ENCODE results near the gene ATP5ME.

Gene ATP5ME

DNA sequence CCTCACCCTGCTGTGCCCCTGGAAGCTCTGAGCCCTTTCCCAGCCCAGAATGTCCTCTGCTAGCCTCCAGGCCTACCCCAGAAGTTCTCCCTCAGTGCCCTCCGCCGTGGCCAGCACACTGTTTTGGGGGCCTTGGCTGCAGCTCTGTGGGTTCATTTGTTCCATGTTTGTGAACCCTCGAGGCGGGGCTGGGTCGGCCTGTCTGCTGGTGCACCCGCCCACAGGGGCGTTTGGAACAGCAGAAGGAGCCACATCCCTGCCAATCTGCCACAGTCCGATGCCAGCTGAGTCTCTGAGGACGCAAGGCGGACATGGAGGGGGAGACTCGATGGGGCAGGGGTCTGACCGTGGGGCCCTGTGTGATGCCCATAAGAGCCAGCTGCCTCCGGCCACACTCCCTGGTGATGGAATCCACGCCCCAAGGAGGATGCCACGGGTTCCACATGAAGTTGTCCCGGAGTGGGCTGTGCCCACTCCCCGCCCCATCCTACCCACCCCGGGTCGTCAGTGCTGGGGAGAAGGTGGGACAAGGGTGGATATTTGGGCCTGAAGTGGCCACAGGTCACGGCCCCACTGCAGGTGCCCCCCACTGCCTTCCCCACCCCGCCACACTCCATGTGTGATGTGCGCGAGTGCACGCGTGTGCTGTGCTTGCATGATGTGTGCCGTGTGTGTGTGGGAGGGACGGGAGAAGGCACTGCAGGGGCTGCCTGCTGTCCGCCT, 7.1 kb downstream of the ATP5ME start:
- TF ChIP-seq CTCF (IDR thresholded peaks at IDR 0.05; ENCODE audit: extremely low read depth, missing control alignments): no peak
- no peak for DNase-seq (ENCODE audit: low spot score)

- DNase-seq (ENCODE audit: low spot score): no peak
- TF ChIP-seq CTCF (IDR thresholded peaks at IDR 0.05; ENCODE audit: extremely low read depth, missing control alignments): no peak
These were observed 7.7 kb downstream of the ATP5ME start for GRCh38 chr4:666436-666810.

GRCh38 chr4:665751-666435, 8.2 kb downstream of the ATP5ME start:
- no peak for TF ChIP-seq CTCF (IDR thresholded peaks at IDR 0.05; ENCODE audit: extremely low read depth, missing control alignments)
- DNase-seq (ENCODE audit: low spot score): no peak

- no peak for DNase-seq (ENCODE audit: low spot score)
- TF ChIP-seq CTCF (IDR thresholded peaks at IDR 0.05; ENCODE audit: extremely low read depth, missing control alignments): no peak
These were observed 8.7 kb downstream of the ATP5ME start for GRCh38 chr4:665381-665750.

- no peak for TF ChIP-seq CTCF (IDR thresholded peaks at IDR 0.05; ENCODE audit: extremely low read depth, missing control alignments)
- DNase-seq (ENCODE audit: low spot score): no peak
These were observed 9.3 kb downstream of the ATP5ME start for GRCh38 chr4:664713-665231.

DNA sequence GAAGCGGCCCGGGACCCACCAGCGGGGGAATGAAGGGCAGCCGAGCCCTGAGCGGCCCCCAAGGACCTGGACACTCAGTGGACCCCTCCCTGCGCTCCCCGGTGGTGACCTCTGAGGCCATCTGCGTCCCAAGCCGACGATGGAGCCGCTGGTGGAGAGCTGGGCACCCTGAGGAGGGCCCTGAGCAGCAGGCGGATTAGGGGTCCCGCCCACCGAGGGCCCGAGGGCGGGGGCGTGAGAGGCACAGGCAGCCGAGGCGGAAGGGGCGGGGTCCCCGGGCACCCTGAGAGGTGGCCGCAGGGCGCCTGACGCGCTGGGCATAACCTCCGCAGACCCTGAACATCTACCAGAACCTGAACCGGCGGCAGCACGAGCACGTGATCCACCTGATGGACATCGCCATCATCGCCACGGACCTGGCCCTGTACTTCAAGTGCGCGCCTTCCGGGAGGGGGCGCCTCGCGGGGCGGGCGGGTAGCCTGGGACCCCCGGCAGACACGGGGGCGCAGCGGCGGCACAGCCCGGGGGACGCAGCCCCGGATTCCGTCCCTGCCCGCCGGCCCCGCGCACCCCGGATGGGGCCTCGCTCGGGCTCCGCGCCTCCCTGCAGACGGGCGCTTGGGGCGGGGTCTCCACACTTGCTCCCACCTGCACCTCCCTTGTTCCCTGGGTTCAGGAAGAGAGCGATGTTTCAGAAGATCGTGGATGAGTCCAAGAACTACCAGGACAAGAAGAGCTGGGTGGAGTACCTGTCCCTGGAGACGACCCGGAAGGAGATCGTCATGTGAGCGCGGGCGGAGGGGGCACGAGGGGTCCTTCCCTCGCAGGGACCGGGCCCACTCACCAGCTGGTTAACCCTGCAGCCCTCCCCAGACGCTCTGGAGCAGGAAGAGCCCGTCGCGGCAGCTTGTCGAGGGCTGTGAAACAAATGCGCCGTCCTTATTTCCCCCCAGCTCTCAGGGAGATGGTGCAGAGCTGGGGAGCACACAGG, 10.3 kb downstream of the ATP5ME start:
- peak; percentile 94 for DNase-seq (ENCODE audit: low spot score)
- peak; percentile 14 for TF ChIP-seq CTCF (IDR thresholded peaks at IDR 0.05; ENCODE audit: extremely low read depth, missing control alignments)

Data from GM20000 (cell line).